K562 (cell line): Measurements from ENCODE around the gene PTGR2. TPM values are rescaled to one million over a fixed set of nuclear protein-coding genes. Genes with fewer than 3 reads are reported as not detected.

Source experiments
- BACH1 ChIP-seq: fragments of 200-800 bp; sonication (Bioruptor generic); IDR thresholded peaks from 2 replicates; pipeline ENCODE4 v1.6.1; 2016; ENCODE audit warnings: missing genetic modification characterization, missing compliant biosample characterization
- BHLHE40 ChIP-seq: IDR thresholded peaks from 2 replicates; pipeline ENCODE4 v1.6.1; 2011; ENCODE audit warnings: low read length, improper control_type of control experiment
- CAMTA2 ChIP-seq: fragments of 250-450 bp; sonication (Bioruptor Pico); conservative IDR thresholded peaks from 2 replicates; pipeline ENCODE4 v1.5.1; 2022
- CEBPB ChIP-seq: fragments of 450-650 bp; IDR thresholded peaks from 2 replicates; pipeline ENCODE4 v1.6.1; 2016; ENCODE audit warnings: missing genetic modification characterization, missing compliant biosample characterization
- CTBP1 ChIP-seq: fragments of 450-650 bp; IDR thresholded peaks from 2 replicates; pipeline ENCODE4 v1.6.1; 2016; ENCODE audit warnings: borderline replicate concordance
- FIP1L1 ChIP-seq: fragments of 200-400 bp; formaldehyde crosslinking; IDR thresholded peaks from 2 replicates; pipeline ENCODE4 v1.6.1; 2018; ENCODE audit warnings: mild to moderate bottlenecking, low read depth, low read length; ENCODE audit not compliant: poor library complexity, severe bottlenecking
- GABPB2 ChIP-seq: fragments of 250-450 bp; sonication (Bioruptor Pico); conservative IDR thresholded peaks from 2 replicates; pipeline ENCODE4 v1.5.1; 2021; ENCODE audit warnings: mild to moderate bottlenecking
- KDM2B ChIP-seq: fragments of 250-450 bp; sonication (Bioruptor Pico); IDR thresholded peaks from 2 replicates; pipeline ENCODE4 v1.8.0; 2021; ENCODE audit warnings: mild to moderate bottlenecking, moderate library complexity
- MED1 ChIP-seq: sonication (generic); formaldehyde crosslinking; IDR thresholded peaks from 2 replicates; pipeline ENCODE4 v1.8.1; 2023; ENCODE audit warnings: missing genetic modification reagents, borderline replicate concordance
- RBM14 ChIP-seq: fragments of 200-400 bp; formaldehyde crosslinking; IDR thresholded peaks from 2 replicates; pipeline ENCODE4 v1.6.1; 2018; ENCODE audit warnings: low read depth, mild to moderate bottlenecking, low read length, moderate library complexity, borderline replicate concordance; ENCODE audit not compliant: insufficient read depth
- RBM15 ChIP-seq: fragments of 200-400 bp; formaldehyde crosslinking; IDR thresholded peaks from 2 replicates; pipeline ENCODE4 v1.6.1; 2018; ENCODE audit warnings: mild to moderate bottlenecking, low read length, moderate library complexity; ENCODE audit not compliant: insufficient read depth
- SNRNP70 ChIP-seq: fragments of 200-400 bp; formaldehyde crosslinking; optimal IDR thresholded peaks from 2 replicates; pipeline ENCODE3; 2017; ENCODE audit warnings: low read depth, low read length
- SREBF2 ChIP-seq: sonication (generic); formaldehyde crosslinking; IDR thresholded peaks from 2 replicates; pipeline ENCODE4 v1.4.0; 2020; ENCODE audit warnings: mild to moderate bottlenecking, missing genetic modification reagents
- TCF7L2 ChIP-seq: fragments of 150-350 bp; IDR thresholded peaks from 2 replicates; pipeline ENCODE4 v1.6.1; 2016; ENCODE audit warnings: low read depth, mild to moderate bottlenecking, low read length, moderate library complexity
- ZNF699 ChIP-seq: fragments of 250-450 bp; sonication (Bioruptor Pico); IDR thresholded peaks from 2 replicates; pipeline ENCODE4 v1.8.0; 2021; ENCODE audit warnings: mild to moderate bottlenecking, moderate library complexity; ENCODE audit not compliant: insufficient replicate concordance
- polyA plus RNA-seq, 8 experiments: library from polyadenylated mRNA; depleted of rRNA in 4 of 8; stranded (reverse) in 5 of 8; unstranded in 3 of 8; fragments of >200 nt; fragmentation: Nextera tagmentation in 2 of 8; fragmentation: Illumina TruSeq in 1 of 8; extraction: Ambion mirVana in 2 of 8; extraction: Trizol in 1 of 8; gene quantifications; 2 replicates each; pipeline versions ENCODE4 v1.2.1 to v1.2.3, GENCODE V29; 2011 to 2014; ENCODE audit warnings: inconsistent platforms in 1 of 8, missing spikeins in 1 of 8
- total RNA-seq, 7 experiments: library from RNA; depleted of rRNA in 6 of 7; stranded (reverse); fragments of >200 nt in 6 of 7; fragmentation: Illumina TruSeq in 2 of 7; extraction: Trizol in 2 of 7; gene quantifications; 2 replicates each; pipeline versions ENCODE4 v1.2.1 to v1.2.3, GENCODE V29; 2011 to 2021; ENCODE audit warnings: low replicate concordance in 1 of 7
- TF ChIP-seq, protein P1 (sequence below): sonication (generic); formaldehyde crosslinking; IDR thresholded peaks from 2 replicates; pipeline ENCODE4 v1.8.1; 2023; ENCODE audit warnings: mild to moderate bottlenecking, missing genetic modification reagents
- TF ChIP-seq, protein P2 (sequence below): fragments of 250-450 bp; sonication (Bioruptor Pico); IDR thresholded peaks from 2 replicates; pipeline ENCODE4 v1.9.0; 2021; ENCODE audit warnings: mild to moderate bottlenecking, inconsistent platforms
- TF ChIP-seq, protein P3 (sequence below): sonication (generic); IDR thresholded peaks from 2 replicates; pipeline ENCODE4 v1.6.1; 2016

Gene PTGR2
- total and polyA plus RNA-seq, 9 of the 15 experiments (the other 6 are each of a cell fraction or from before 2014, with no cell fraction given): 7.4 to 23.0 (median 13.0) TPM

DNA sequence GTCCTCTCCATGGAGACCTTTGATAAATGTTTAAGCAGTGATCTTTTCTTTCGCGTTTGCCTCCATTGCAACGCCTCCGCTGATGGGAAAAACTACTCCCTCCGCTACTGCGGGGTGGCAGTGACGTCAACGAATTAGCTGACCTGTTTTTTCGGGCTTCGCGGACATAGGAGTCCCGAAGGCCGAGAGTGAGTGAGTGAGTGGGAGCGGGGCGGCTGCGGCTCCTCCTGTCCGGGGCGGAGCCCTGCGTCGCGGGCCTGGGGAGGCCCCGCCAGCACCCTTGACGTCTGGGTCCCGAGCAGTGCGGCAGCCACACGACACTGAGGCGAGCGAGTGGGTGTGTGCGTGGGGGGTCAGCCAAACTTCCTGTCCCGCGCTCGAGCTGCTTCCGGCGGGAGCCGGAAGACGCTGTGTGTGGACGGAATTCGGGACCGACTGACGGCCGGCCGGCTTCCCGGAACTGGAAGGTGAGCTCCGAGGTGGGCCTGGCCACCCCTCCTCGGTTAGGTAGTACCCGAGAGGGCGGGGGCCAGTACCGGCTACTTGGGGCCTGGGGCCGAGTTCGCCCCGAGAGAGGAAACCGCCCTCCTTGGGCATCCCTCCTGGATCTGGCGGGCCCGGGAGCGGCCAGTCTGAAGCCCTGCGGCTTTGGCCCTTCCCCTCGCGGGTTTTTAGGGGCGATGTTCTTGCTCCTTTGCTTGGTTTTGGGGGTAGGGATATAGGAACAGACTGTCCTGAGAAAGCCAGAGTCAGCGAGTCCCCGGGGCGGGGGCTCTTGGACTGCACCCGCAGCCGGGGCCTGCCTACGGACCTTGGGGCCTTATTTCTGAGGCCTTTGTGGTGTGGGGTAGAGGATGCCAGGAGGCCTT, 35.1 kb downstream of the PTGR2 start, which contains the start of gene ZNF410 (continued):
- TF ChIP-seq BACH1 (tag) (no peak), RBM14 (no peak), KDM2B (CRISPR knock-in tag) (no peak), CAMTA2 (CRISPR knock-in tag) (no peak), CTBP1 (peak; percentile 62; the same call in 1 of the 2 replicates), SREBF2 (CRISPR knock-in tag) (no peak), TCF7L2 (peak; percentile 58; the same call in 1 of the 2 replicates), BHLHE40 (peak; percentile 86), MED1 (CRISPR knock-in tag) (no peak), ZNF699 (CRISPR knock-in tag) (no peak), FIP1L1 (peak; percentile 66), RBM15 (no peak), CEBPB (tag) (no peak), SNRNP70 (no peak), GABPB2 (CRISPR knock-in tag) (no peak)
- TF ChIP-seq, protein P1, sequence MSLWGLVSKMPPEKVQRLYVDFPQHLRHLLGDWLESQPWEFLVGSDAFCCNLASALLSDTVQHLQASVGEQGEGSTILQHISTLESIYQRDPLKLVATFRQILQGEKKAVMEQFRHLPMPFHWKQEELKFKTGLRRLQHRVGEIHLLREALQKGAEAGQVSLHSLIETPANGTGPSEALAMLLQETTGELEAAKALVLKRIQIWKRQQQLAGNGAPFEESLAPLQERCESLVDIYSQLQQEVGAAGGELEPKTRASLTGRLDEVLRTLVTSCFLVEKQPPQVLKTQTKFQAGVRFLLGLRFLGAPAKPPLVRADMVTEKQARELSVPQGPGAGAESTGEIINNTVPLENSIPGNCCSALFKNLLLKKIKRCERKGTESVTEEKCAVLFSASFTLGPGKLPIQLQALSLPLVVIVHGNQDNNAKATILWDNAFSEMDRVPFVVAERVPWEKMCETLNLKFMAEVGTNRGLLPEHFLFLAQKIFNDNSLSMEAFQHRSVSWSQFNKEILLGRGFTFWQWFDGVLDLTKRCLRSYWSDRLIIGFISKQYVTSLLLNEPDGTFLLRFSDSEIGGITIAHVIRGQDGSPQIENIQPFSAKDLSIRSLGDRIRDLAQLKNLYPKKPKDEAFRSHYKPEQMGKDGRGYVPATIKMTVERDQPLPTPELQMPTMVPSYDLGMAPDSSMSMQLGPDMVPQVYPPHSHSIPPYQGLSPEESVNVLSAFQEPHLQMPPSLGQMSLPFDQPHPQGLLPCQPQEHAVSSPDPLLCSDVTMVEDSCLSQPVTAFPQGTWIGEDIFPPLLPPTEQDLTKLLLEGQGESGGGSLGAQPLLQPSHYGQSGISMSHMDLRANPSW: no peak
- TF ChIP-seq, protein P2, sequence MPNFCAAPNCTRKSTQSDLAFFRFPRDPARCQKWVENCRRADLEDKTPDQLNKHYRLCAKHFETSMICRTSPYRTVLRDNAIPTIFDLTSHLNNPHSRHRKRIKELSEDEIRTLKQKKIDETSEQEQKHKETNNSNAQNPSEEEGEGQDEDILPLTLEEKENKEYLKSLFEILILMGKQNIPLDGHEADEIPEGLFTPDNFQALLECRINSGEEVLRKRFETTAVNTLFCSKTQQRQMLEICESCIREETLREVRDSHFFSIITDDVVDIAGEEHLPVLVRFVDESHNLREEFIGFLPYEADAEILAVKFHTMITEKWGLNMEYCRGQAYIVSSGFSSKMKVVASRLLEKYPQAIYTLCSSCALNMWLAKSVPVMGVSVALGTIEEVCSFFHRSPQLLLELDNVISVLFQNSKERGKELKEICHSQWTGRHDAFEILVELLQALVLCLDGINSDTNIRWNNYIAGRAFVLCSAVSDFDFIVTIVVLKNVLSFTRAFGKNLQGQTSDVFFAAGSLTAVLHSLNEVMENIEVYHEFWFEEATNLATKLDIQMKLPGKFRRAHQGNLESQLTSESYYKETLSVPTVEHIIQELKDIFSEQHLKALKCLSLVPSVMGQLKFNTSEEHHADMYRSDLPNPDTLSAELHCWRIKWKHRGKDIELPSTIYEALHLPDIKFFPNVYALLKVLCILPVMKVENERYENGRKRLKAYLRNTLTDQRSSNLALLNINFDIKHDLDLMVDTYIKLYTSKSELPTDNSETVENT (CRISPR knock-in tag): peak; percentile 27; the same call in 1 of the 2 replicates
- TF ChIP-seq, protein P3, sequence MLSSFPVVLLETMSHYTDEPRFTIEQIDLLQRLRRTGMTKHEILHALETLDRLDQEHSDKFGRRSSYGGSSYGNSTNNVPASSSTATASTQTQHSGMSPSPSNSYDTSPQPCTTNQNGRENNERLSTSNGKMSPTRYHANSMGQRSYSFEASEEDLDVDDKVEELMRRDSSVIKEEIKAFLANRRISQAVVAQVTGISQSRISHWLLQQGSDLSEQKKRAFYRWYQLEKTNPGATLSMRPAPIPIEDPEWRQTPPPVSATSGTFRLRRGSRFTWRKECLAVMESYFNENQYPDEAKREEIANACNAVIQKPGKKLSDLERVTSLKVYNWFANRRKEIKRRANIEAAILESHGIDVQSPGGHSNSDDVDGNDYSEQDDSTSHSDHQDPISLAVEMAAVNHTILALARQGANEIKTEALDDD: no peak
